Caco-2 (cell line): ENCODE data around the gene CDC42EP5. TPM values are rescaled to one million over a fixed set of nuclear protein-coding genes. Genes with fewer than 3 reads are reported as not detected.
A peak's percentile ranks its signal among the peaks of the same experiment; 100 is the strongest.

Experiments used
- BruUV-seq: library from RNA; stranded (reverse); fragments of 400-500 nt; replicated peaks from 2 replicates; lab custom pipeline; 2021; lab: Mats Ljungman, UMichigan
- CTCF ChIA-PET: fragments of 300-600 bp; sonication (Branson Sonifier 250); formaldehyde crosslinking; loops from one replicate; lab custom pipeline; 2022; ENCODE audit warnings: antibody characterized with exemption; lab: Charles Lee
- POLR2A ChIA-PET: fragments of 300-600 bp; sonication (Branson Sonifier 250); formaldehyde crosslinking; loops from one replicate; lab custom pipeline; 2022; ENCODE audit warnings: antibody characterized with exemption; lab: Charles Lee
- DNase-seq, 2 experiments: peaks; one replicate each; pipeline versions ENCODE4 v3.0.0 to v3.0.0-alpha.2; 2020 to 2022
- H3K27me3 ChIP-seq: replicated peaks from 2 replicates; pipeline ENCODE4 v1.6.0; 2011; ENCODE audit warnings: low read length; ENCODE audit not compliant: control insufficient read depth, insufficient read depth
- H3K36me3 ChIP-seq: 2 replicates; pipeline ENCODE4 v1.5.1; 2011; ENCODE audit warnings: low read length; ENCODE audit not compliant: control insufficient read depth, insufficient read depth
- H3K4me1 ChIP-seq: fragments of 250-450 bp; sonication (Bioruptor Pico); 2 replicates; pipeline ENCODE4 v1.5.1; 2020; ENCODE audit warnings: mild to moderate bottlenecking
- H3K4me3 ChIP-seq: 2 replicates; pipeline ENCODE4 v1.5.1; 2011; ENCODE audit warnings: low read depth, mild to moderate bottlenecking, control low read depth, low read length
- H3K9me3 ChIP-seq: fragments of 250-450 bp; sonication (Bioruptor Pico); 2 replicates; pipeline ENCODE4 v1.5.1; 2020; ENCODE audit warnings: mild to moderate bottlenecking, moderate library complexity
- H3K27ac Mint-ChIP-seq: one replicate; pipeline ENCODE4 v1.8.0; 2022; ENCODE audit warnings: mixed read lengths; ENCODE audit not compliant: unreplicated experiment
- H3K27me3 Mint-ChIP-seq: one replicate; pipeline ENCODE4 v1.8.0; 2022; ENCODE audit warnings: mixed read lengths; ENCODE audit not compliant: insufficient read depth, unreplicated experiment
- H3K36me3 Mint-ChIP-seq: one replicate; pipeline ENCODE4 v1.8.0; 2022; ENCODE audit warnings: mild to moderate bottlenecking, mixed read lengths; ENCODE audit not compliant: insufficient read depth, unreplicated experiment
- H3K4me1 Mint-ChIP-seq: one replicate; pipeline ENCODE4 v1.8.0; 2022; ENCODE audit warnings: low read depth, mixed read lengths; ENCODE audit not compliant: unreplicated experiment
- H3K4me3 Mint-ChIP-seq: one replicate; pipeline ENCODE4 v1.8.0; 2022; ENCODE audit warnings: mild to moderate bottlenecking, moderate library complexity, mixed read lengths; ENCODE audit not compliant: unreplicated experiment
- H3K9me3 Mint-ChIP-seq: one replicate; pipeline ENCODE4 v1.8.0; 2022; ENCODE audit warnings: mixed read lengths; ENCODE audit not compliant: unreplicated experiment
- intact Hi-C: fragments of 100-400 bp; cut with micrococcal nuclease; formaldehyde crosslinking; loops from one replicate; pipeline ENCODE4 v1.10.0; 2022; ENCODE audit not compliant: unreplicated experiment
- total RNA-seq: library from RNA; stranded (reverse); gene quantifications from 2 replicates; pipeline ENCODE4 v1.2.3, GENCODE V29; 2022
- TF ChIP-seq, protein P1 (sequence below), 2 experiments: fragments of 200-600 bp in 1 of 2; IDR thresholded peaks; 1 replicate in 1 of 2; 2 replicates in 1 of 2; pipeline versions ENCODE4 v1.5.1 to v1.8.0; 2011 to 2022; ENCODE audit warnings: antibody characterized with exemption in 1 of 2, control low read depth in 1 of 2, inconsistent platforms in 1 of 2, low read depth in 1 of 2, low read length in 1 of 2, mild to moderate bottlenecking in 1 of 2, moderate library complexity in 1 of 2; ENCODE audit not compliant: insufficient read depth in 1 of 2, severe bottlenecking in 1 of 2, unreplicated experiment in 1 of 2

CDC42EP5 gene
- total RNA-seq, 1 experiment from 2014 or later: 8.6 TPM

DNA sequence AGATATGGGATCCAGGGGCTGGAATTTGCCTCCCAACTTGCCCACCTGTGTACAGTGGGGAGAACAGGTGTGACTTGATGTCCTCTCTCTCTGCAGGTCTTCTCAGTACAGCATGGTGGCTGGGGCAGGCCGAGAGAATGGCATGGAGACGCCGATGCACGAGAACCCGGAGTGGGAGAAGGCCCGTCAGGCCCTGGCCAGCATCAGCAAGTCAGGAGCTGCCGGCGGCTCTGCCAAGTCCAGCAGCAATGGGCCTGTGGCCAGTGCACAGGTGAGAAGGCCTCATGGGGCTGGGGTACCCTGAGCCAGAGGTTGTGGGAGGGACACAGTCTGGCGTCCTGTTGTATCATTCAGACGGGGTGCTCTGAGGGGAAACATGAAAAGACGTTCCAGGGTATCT lies 21.1 kb downstream of the CDC42EP5 start:
- POLR2A ChIA-PET: no interaction called here
- Mint-ChIP-seq H3K4me1 (peaks cover 13% of the 10 kb centered on the region), H3K27ac (no peak overlapping the region), H3K9me3 (no peaks in the 10 kb centered on the region), H3K27me3 (no peaks in the 10 kb centered on the region), H3K4me3 (no peak overlapping the region), H3K36me3 (peaks cover 88% of the 10 kb centered on the region)
- Histone ChIP-seq H3K9me3 (no peaks in the 10 kb centered on the region), H3K27me3 (no peaks in the 10 kb centered on the region), H3K36me3 (peaks cover 11% of the 10 kb centered on the region), H3K4me3 (no peak overlapping the region), H3K4me1 (peaks cover 8% of the 10 kb centered on the region)
- no TSS peak for BruUV-seq
- intact Hi-C loops: no loop called here
- TF ChIP-seq, protein P1, sequence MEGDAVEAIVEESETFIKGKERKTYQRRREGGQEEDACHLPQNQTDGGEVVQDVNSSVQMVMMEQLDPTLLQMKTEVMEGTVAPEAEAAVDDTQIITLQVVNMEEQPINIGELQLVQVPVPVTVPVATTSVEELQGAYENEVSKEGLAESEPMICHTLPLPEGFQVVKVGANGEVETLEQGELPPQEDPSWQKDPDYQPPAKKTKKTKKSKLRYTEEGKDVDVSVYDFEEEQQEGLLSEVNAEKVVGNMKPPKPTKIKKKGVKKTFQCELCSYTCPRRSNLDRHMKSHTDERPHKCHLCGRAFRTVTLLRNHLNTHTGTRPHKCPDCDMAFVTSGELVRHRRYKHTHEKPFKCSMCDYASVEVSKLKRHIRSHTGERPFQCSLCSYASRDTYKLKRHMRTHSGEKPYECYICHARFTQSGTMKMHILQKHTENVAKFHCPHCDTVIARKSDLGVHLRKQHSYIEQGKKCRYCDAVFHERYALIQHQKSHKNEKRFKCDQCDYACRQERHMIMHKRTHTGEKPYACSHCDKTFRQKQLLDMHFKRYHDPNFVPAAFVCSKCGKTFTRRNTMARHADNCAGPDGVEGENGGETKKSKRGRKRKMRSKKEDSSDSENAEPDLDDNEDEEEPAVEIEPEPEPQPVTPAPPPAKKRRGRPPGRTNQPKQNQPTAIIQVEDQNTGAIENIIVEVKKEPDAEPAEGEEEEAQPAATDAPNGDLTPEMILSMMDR (IDR thresholded peaks at IDR 0.05; ENCODE audit: insufficient read depth in 1 of 2, low read depth in 1 of 2, low read length in 1 of 2, severe bottlenecking in 1 of 2, unreplicated experiment in 1 of 2): no peak
- CTCF ChIA-PET: no interaction called here
- no peak for DNase-seq

DNA sequence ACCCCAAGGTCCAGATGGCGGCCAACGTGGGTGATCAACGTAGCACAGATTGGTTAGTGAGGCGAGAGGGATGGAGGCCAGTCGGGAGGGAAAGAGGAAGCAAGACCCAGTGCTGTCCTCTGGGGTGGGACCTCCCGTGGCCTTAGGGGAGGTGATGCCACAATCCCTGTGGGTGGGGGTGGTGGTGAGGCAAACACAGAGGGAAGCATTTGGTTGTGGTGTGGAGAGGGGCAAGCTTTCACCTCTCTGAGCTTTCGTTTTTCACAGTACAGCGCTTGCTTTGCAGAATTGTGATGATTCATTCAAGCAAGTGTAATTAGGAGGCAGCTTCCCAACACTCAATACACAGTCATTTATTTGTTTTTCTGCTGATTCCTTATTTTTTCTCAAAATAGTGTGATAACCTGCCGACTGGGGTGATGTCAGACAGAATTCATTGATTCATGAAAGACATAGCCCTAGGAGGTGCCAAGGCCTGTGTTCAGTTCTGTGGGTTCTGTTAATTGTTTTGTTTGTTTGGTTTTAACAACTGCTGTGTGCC lies 21.7 kb downstream of the CDC42EP5 start:
- no peaks in the 10 kb centered on the region for H3K27me3 ChIP-seq
- Mint-ChIP-seq H3K27me3 (no peaks in the 10 kb centered on the region), H3K9me3 (no peaks in the 10 kb centered on the region), H3K36me3 (peaks cover 85% of the 10 kb centered on the region), H3K27ac (peak overlapping the region; percentile 94), H3K4me1 (peaks cover 13% of the 10 kb centered on the region), H3K4me3 (peak overlapping the region; percentile 92)
- H3K4me3 ChIP-seq: no peak overlapping the region
- TF ChIP-seq, protein P1 (IDR thresholded peaks at IDR 0.05; ENCODE audit: insufficient read depth in 1 of 2, low read depth in 1 of 2, low read length in 1 of 2, severe bottlenecking in 1 of 2, unreplicated experiment in 1 of 2): no peak
- intact Hi-C loops: no loop called here
- DNase-seq: no peak
- POLR2A ChIA-PET: no interaction called here
- peaks cover 11% of the 10 kb centered on the region for H3K4me1 ChIP-seq
- H3K36me3 ChIP-seq: peaks cover 11% of the 10 kb centered on the region
- no peaks in the 10 kb centered on the region for H3K9me3 ChIP-seq
- BruUV-seq: no TSS peak
- CTCF ChIA-PET: no interaction called here

DNA sequence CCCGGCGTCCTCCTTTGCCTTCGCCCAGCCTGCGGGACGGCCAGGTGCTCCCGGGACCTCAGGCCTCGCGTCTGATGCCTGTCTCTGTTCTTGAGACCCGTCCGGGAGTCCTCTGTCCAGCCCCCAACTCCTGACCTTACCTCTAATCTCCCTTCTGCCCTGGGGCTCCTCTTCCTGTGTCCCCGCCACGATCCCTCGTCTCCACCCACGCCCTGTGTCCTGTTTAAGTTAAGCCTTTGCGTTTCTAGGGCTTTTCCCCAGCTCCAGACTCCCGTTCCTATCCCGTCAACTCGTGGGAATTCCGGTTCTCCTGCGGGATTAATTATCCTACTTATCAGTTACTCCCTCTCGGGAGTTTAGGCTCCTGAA lies 23.4 kb downstream of the CDC42EP5 start:
- CTCF ChIA-PET: no interaction called here
- H3K27ac Mint-ChIP-seq: peak overlapping the region; percentile 94
- TF ChIP-seq, protein P1 (IDR thresholded peaks at IDR 0.05; ENCODE audit: insufficient read depth in 1 of 2, low read depth in 1 of 2, low read length in 1 of 2, severe bottlenecking in 1 of 2, unreplicated experiment in 1 of 2): no peak
- Histone ChIP-seq H3K27me3 (no peaks in the 10 kb centered on the region), H3K9me3 (no peaks in the 10 kb centered on the region), H3K36me3 (peaks cover 12% of the 10 kb centered on the region), H3K4me1 (peaks cover 22% of the 10 kb centered on the region), H3K4me3 (peak overlapping the region; percentile 71)
- DNase-seq: no peak
- no peaks in the 10 kb centered on the region for H3K27me3 Mint-ChIP-seq
- POLR2A ChIA-PET: interaction anchor here (1.3 kb wide), 1 partner anchor 613 kb away, joined by 5 read pairs; the partner anchor contains the start of gene RDH13
- H3K36me3 Mint-ChIP-seq: peaks cover 80% of the 10 kb centered on the region
- H3K9me3 Mint-ChIP-seq: no peaks in the 10 kb centered on the region
- H3K4me1 Mint-ChIP-seq: peaks cover 13% of the 10 kb centered on the region
- peak overlapping the region; percentile 92 for H3K4me3 Mint-ChIP-seq
- intact Hi-C loops: loop anchor here (1.0 kb wide), 1 partner anchor 15 kb away; no protein-coding TSS in a partner anchor
- BruUV-seq: no TSS peak
